ENCODE results near the gene BRIP1. TPM values are rescaled to one million over a fixed set of nuclear protein-coding genes. Genes with fewer than 3 reads are reported as not detected.

BRIP1 gene
- total RNA-seq, 4 donors from 2014 or later, result 0.13 to 0.79 (median 0.38) TPM

DNA sequence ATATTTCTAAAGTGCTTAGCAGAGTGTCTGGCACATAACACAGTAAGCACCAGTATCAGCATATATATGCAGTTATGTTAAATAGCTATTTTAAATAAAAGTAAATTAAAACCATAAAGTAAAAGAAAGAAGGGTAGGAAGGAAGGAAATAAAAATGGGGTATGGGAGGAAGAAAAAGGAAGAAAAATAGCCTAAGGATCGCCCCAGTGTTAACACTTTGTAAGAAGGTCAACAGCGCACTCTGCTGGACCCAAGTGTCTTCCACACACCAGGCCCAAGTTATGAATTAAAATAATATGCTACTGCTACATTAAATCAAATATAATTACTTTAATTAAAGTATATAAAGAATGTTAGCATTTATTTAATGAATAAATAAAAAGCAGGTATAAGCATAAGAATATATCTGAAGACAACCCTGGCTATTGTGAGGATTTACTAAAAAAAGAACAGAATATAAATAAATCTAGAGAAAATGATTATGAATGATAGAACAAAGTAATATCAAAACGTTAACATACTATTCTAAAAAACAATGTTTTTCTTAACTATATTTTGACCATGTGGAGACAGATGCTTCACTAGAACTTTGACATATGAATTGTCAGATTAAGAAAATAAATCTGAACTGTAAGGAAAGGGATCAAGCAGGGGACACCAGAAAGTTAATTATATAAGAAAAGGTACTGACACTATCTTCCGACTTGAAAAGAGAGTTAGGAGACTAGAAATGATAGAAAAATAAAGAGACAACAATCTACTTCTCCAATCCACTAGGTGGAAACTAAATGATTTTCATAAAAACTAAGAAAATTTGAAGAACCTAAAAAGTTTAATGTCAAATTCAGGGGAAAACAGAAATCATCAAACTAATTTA, 25.9 kb downstream of the BRIP1 start:
- ATAC-seq (ENCODE audit: low FRiP score) (no peak), DNase-seq (ENCODE audit: low spot score) (peak; percentile 34)
- TF ChIP-seq, protein P1, sequence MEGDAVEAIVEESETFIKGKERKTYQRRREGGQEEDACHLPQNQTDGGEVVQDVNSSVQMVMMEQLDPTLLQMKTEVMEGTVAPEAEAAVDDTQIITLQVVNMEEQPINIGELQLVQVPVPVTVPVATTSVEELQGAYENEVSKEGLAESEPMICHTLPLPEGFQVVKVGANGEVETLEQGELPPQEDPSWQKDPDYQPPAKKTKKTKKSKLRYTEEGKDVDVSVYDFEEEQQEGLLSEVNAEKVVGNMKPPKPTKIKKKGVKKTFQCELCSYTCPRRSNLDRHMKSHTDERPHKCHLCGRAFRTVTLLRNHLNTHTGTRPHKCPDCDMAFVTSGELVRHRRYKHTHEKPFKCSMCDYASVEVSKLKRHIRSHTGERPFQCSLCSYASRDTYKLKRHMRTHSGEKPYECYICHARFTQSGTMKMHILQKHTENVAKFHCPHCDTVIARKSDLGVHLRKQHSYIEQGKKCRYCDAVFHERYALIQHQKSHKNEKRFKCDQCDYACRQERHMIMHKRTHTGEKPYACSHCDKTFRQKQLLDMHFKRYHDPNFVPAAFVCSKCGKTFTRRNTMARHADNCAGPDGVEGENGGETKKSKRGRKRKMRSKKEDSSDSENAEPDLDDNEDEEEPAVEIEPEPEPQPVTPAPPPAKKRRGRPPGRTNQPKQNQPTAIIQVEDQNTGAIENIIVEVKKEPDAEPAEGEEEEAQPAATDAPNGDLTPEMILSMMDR (IDR thresholded peaks at IDR 0.05), result no peak

DNA sequence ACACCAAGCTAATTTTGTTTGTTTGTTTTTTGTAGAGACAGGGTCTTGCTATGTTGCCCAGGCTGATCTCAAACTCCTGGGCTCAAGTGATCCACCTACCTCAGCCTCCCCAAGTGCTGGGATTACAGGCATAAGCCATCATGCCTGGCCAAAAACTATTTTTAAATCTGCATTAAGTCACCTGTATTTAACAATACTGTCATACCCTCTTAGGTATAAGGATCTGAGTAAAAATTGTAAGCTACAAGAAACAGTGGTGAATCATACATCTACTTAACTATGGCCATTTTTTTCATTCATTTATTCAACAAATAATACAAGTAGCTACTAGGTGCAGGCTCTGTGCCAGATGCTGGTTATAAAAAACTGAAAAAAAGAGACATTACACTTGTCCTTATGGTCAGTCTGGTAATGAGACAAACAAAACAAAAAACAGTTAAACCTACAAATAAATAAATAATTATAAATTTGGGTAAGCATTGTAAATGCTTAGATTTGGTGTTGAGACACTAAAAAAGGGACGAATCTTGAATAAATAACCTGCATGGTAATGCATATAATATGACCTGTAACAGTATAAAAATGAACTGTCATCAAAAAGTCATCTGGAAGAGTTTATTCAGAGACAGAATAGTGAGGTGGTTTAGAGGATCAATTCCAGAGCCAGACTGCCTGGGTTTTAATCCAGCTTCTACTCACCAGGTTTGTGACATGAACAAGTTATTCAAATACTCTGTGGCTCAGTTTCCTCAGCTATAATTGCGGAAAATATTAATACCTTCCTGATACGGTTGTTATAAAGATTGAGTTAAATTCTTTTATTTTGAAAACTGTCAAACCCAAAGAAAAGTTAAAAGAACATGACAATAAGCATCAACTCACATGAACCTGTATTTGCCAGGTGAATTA, 26.8 kb downstream of the BRIP1 start:
- TF ChIP-seq, protein P1 (IDR thresholded peaks at IDR 0.05), result no peak
- no peak for DNase-seq (ENCODE audit: low spot score)
- ATAC-seq (ENCODE audit: low FRiP score), result no peak

DNA sequence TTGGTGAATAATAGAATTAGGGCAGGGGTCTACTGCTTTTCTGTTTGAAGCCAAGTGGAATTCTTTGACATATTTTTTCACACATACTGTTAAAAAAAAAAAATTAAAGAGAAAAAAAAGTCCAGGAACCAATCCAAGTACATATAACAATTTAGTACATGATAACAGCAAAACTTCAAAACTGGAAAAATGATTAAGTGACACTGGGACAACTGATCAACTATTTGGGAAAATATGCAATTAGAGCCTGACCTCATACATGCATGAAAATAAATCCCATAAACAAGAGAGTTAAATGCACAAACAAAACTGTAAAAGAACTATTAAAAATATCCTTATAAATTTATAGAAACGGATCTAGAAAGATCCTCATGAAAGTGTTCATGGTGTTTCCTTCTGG, 27.7 kb downstream of the BRIP1 start:
- ATAC-seq (ENCODE audit: low FRiP score), result no peak
- TF ChIP-seq, protein P1 (IDR thresholded peaks at IDR 0.05), result no peak
- no peak for DNase-seq (ENCODE audit: low spot score)

DNA sequence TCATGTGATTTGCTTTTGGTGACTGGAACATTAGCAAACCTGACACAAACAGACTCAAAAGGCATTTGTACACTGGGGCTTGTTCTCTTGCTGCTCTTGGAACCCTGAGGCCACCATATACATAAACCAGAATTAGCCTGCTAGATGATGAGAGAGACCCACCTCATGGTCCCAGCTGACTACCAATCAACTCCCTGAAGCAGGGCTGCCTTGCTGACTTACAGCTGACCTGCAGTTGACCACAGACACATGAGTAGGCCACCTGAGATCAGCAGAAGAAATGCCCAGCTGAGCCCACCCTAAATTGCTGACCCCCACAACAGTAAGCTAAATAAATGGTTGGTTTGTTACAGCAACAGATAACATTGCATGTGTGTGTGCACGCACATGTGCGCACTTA, 28.7 kb downstream of the BRIP1 start:
- ATAC-seq (ENCODE audit: low FRiP score) (no peak), DNase-seq (ENCODE audit: low spot score) (no peak)
- TF ChIP-seq, protein P1 (IDR thresholded peaks at IDR 0.05), result no peak

DNA sequence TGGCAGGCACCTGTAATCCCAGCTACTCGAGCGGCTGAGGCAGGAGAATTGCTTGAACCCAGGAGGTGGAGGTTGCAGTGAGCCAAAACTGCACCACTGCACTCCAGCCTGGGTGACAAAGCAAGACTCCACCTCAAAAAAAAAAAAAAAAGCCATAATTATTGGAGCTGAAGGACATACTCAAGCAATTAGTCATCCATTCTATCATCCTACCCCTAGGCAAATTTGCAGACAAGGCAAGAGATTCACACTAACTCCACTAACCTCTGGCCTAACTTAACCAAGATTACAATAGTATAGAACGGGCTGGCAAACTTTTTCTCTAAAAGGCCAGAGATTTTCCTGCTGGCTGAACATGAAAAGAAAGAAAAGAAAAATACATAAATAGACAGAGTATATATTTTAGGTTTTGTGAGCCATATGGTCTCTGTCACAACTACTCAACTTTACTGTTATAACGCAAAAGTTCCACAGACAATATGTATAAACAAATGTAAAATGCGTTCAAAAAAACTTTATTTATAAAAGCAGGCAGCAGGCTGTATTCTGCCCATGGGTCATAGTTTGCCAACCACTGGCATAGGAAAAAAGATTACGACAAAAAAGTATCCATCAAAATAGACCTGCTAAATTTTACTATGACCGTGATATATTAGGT, 29.7 kb downstream of the BRIP1 start:
- no peak for ATAC-seq (ENCODE audit: low FRiP score)

DNA sequence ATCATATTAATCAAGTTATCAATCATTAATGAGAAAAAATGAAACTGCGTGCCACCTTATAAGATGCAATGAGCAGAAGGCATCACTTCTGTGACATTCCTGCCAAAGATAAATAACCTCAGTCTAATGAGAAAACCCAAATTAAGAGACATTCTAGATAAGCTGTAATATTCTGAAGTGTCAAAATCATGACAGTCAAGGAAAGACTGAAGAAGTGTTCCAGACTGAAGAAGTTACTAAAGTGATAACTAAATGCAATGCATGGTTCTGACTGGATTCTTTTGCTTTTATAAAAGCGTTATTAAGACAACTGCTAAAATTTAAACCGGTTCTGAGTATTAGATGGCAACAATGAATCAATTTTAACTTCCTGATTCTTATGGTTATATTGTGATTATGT, 30.9 kb downstream of the BRIP1 start:
- no peak for ATAC-seq (ENCODE audit: low FRiP score)
- DNase-seq (ENCODE audit: low spot score), result no peak
- TF ChIP-seq, protein P1 (IDR thresholded peaks at IDR 0.05), result no peak

More for the DNA sequence above, 29.7 kb downstream of the BRIP1 start:
- TF ChIP-seq, protein P1 (IDR thresholded peaks at IDR 0.05), result no peak
- no peak for DNase-seq (ENCODE audit: low spot score)

All from omental fat pad (tissue), 4 donors.